ENCODE data around the gene MST1.

Gene MST1

GRCh38 chr3:49669352-49669751 lies 19.9 kb downstream of the MST1 start (continued):
- TF ChIP-seq ZNF148 (tag by site-specific recombination; IDR thresholded peaks at IDR 0.05; ENCODE audit: borderline replicate concordance), result no peak
- no peak for TF ChIP-seq ZSCAN23 (tag by site-specific recombination; IDR thresholded peaks at IDR 0.05)
- TF ChIP-seq ZNF24 (tag by site-specific recombination; IDR thresholded peaks at IDR 0.05), result no peak
- TF ChIP-seq ZNF350 (tag by site-specific recombination; IDR thresholded peaks at IDR 0.05), result no peak
- no peak for TF ChIP-seq ZNF202 (tag by site-specific recombination; IDR thresholded peaks at IDR 0.05; ENCODE audit: borderline replicate concordance)
- no peak for TF ChIP-seq PBX3 (CRISPR knock-in tag; IDR thresholded peaks at IDR 0.05)

GRCh38 chr3:49668861-49669260 lies 20.4 kb downstream of the MST1 start:
- Histone ChIP-seq H3K36me3 (ENCODE audit: control insufficient read depth in 2 of 2, insufficient read depth in 1 of 2, low read length in 2 of 2) (no peaks in the 10 kb centered on the region), H3K27ac (ENCODE audit: extremely low read depth, low read depth, low read length) (no peak overlapping the region), H3K4me1 (ENCODE audit: control insufficient read depth, insufficient read depth, low read length) (no peaks in the 10 kb centered on the region), H3K4me3 (ENCODE audit: low read depth, low read length) (no peak overlapping the region), H3K9me3 (ENCODE audit: control insufficient read depth, insufficient read depth, low read depth, low read length) (no peaks in the 10 kb centered on the region)
- ChIA-PET CTCF (interaction anchor here (0.6 to 5.1 kb wide), 3 partner anchors 102 to 488 kb away, joined by 4 to 104 read pairs (median 4); no protein-coding TSS in a partner anchor), POLR2A (interaction anchor here (1.4 kb wide), 1 partner anchor 129 kb away, joined by 6 read pairs; no protein-coding TSS in a partner anchor)
- TF ChIP-seq TSHZ1 (tag by site-specific recombination; IDR thresholded peaks at IDR 0.05; ENCODE audit: borderline replicate concordance), result no peak
- no peak for TF ChIP-seq ZNF341 (tag by site-specific recombination; IDR thresholded peaks at IDR 0.05; ENCODE audit: low read depth)
- TF ChIP-seq ZNF843 (tag by site-specific recombination; IDR thresholded peaks at IDR 0.05), result no peak
- no peak for TF ChIP-seq ZNF19 (tag by site-specific recombination; IDR thresholded peaks at IDR 0.05; ENCODE audit: low read depth)
- no peak for TF ChIP-seq ZNF449 (tag by site-specific recombination; IDR thresholded peaks at IDR 0.05)
- no peak for TF ChIP-seq FEZF1 (tag by site-specific recombination; IDR thresholded peaks at IDR 0.05)
- no peak for TF ChIP-seq ZNF121 (tag by site-specific recombination; IDR thresholded peaks at IDR 0.05)
- no peak for TF ChIP-seq YY1 (tag by site-specific recombination; IDR thresholded peaks at IDR 0.05)
- TF ChIP-seq ZNF174 (tag by site-specific recombination; IDR thresholded peaks at IDR 0.05), result no peak
- TF ChIP-seq ZIC2 (tag by site-specific recombination; IDR thresholded peaks at IDR 0.05), result no peak
- no peak for TF ChIP-seq ZNF596 (tag by site-specific recombination; IDR thresholded peaks at IDR 0.05)
- no peak for TF ChIP-seq ZNF548 (tag by site-specific recombination; IDR thresholded peaks at IDR 0.05)
- no peak for TF ChIP-seq SP7 (tag by site-specific recombination; IDR thresholded peaks at IDR 0.05)
- TF ChIP-seq ZNF561 (tag by site-specific recombination; IDR thresholded peaks at IDR 0.05; ENCODE audit: borderline replicate concordance), result no peak
- TF ChIP-seq ZNF704 (tag by site-specific recombination; IDR thresholded peaks at IDR 0.05), result no peak
- TF ChIP-seq ZNF521 (tag by site-specific recombination; IDR thresholded peaks at IDR 0.05), result no peak
- no peak for TF ChIP-seq ZNF398 (tag by site-specific recombination; IDR thresholded peaks at IDR 0.05)
- no peak for TF ChIP-seq ZNF202 (tag by site-specific recombination; IDR thresholded peaks at IDR 0.05; ENCODE audit: borderline replicate concordance)
- TF ChIP-seq ZNF37A (tag by site-specific recombination; IDR thresholded peaks at IDR 0.05), result no peak

Data from HEK293 (cell line).